HUES6 (cell line): Measurements from ENCODE around the gene RETN.

ENCODE experiments used
- H3K27ac ChIP-seq: 2 replicates; pipeline ENCODE4 v1.7.0; 2013; ENCODE audit warnings: low read depth, mild to moderate bottlenecking, low read length, inconsistent platforms
- H3K27me3 ChIP-seq: 2 replicates; pipeline ENCODE4 v1.6.1; 2013; ENCODE audit warnings: low read length; ENCODE audit not compliant: control insufficient read depth, insufficient read depth
- H3K36me3 ChIP-seq: 2 replicates; pipeline ENCODE4 v1.6.1; 2013; ENCODE audit warnings: low read length; ENCODE audit not compliant: control insufficient read depth, insufficient read depth
- H3K4me1 ChIP-seq: 2 replicates; pipeline ENCODE4 v1.6.1; 2013; ENCODE audit warnings: low read length; ENCODE audit not compliant: control insufficient read depth, insufficient read depth
- H3K4me3 ChIP-seq: 2 replicates; pipeline ENCODE4 v1.5.1; 2013; ENCODE audit warnings: low read depth, low read length
- H3K9ac ChIP-seq: one replicate; pipeline ENCODE4 v1.6.1; 2013; ENCODE audit warnings: mild to moderate bottlenecking, low read length
- H3K9me3 ChIP-seq: 2 replicates; pipeline ENCODE4 v1.6.1; 2013; ENCODE audit warnings: low read depth, low read length; ENCODE audit not compliant: control insufficient read depth, insufficient read depth

Gene RETN

DNA sequence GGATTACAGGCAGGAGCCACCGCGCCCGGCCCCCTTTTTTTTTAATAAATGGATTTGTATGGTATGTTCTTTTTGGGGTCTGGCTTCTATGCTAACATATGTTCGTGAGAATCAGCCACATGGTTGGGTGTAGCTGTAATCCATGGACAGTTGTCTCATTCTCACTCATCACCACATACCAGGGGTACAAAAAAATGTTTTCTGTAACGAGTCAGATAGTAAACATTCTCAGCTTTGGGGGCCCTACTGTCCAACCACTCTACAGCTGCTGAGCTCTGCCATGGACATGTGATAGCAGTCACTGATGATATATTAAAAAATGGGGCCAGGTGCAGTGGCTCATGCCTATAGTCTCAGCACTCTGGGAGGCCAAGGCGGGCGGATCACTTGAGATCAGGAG, 5.1 kb upstream of the RETN start:
- no peak overlapping the region for H3K27ac ChIP-seq
- peaks cover 32% of the 10 kb centered on the region for H3K27me3 ChIP-seq
- H3K36me3 ChIP-seq = no peaks in the 10 kb centered on the region
- no peak overlapping the region for H3K4me3 ChIP-seq
- H3K9me3 ChIP-seq = no peaks in the 10 kb centered on the region
- H3K9ac ChIP-seq = no peak overlapping the region
- no peaks in the 10 kb centered on the region for H3K4me1 ChIP-seq

DNA sequence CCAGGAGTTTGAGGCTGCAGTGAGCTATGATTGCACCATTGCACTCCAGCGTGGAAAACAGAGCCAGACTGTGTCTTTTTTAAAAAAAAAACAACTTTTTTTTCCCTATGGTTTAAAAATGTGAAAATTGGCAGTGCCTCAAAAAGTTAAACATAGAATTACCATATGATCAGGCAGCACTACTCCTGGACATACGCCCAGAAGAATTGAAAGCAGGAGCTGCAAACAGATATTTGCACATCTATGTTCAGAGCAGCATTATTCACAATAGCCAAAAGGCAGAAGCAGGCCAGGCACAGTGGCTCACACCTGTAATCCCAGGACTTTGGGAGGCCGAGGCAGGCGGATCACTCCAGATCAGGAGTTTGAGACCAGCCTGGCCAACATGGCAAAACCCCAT, 3.8 kb upstream of the RETN start:
- H3K4me1 ChIP-seq = peaks cover 3% of the 10 kb centered on the region; the same call in 1 of the 2 replicates
- no peaks in the 10 kb centered on the region for H3K9me3 ChIP-seq
- peaks cover 43% of the 10 kb centered on the region for H3K27me3 ChIP-seq
- H3K36me3 ChIP-seq = no peaks in the 10 kb centered on the region
- no peak overlapping the region for H3K4me3 ChIP-seq
- no peak overlapping the region for H3K9ac ChIP-seq
- no peak overlapping the region for H3K27ac ChIP-seq

DNA sequence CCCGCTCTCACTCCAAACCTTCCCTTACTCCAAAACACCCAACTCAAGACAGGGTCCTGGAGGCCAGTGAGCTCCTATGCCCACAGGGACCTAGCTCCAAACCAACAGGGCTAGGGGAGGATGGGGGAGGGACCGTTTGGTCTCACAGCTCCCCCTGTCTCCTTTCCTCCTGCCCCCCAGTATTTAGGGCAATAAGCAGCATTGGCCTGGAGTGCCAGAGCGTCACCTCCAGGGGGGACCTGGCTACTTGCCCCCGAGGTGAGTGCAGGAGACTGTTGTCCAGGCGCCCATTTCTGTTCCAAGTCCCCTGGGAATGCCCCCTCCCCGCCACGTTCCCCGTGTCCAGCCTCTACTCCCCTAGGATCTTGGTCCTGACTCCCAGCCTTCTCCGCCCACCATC, 792 bp downstream of the RETN start:
- H3K9me3 ChIP-seq = no peaks in the 10 kb centered on the region
- peak overlapping the region; percentile 39 for H3K4me3 ChIP-seq
- H3K4me1 ChIP-seq = peaks cover 7% of the 10 kb centered on the region; the same call in 1 of the 2 replicates
- H3K36me3 ChIP-seq = no peaks in the 10 kb centered on the region
- no peak overlapping the region for H3K9ac ChIP-seq
- H3K27ac ChIP-seq = no peak overlapping the region
- peaks cover 75% of the 10 kb centered on the region for H3K27me3 ChIP-seq

DNA sequence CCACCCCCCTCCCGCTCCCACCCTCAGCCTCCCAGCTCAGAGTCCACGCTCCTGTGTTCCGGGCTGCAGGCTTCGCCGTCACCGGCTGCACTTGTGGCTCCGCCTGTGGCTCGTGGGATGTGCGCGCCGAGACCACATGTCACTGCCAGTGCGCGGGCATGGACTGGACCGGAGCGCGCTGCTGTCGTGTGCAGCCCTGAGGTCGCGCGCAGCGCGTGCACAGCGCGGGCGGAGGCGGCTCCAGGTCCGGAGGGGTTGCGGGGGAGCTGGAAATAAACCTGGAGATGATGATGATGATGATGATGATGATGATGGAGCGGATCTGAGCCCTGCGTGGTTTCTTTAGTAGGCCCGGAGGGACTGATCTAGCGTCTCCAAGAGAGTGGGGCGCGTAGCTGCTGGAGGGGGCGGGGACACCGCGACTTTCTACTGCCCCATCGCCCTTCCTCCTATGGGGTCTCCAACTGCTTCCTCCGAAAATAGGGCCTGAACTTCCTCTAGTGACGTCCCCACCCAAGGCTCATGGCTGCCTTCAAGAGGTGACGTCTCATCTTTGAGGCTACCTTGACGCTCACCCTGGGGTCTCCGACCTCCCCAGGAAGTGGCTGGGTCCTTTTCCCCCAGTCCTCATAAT, 1.4 kb downstream of the RETN start:
- Histone ChIP-seq H3K9me3 (no peaks in the 10 kb centered on the region), H3K4me3 (peak overlapping the region; percentile 55), H3K4me1 (peaks cover 7% of the 10 kb centered on the region; the same call in 1 of the 2 replicates), H3K9ac (no peak overlapping the region), H3K27ac (no peak overlapping the region), H3K27me3 (peaks cover 75% of the 10 kb centered on the region), H3K36me3 (no peaks in the 10 kb centered on the region)

DNA sequence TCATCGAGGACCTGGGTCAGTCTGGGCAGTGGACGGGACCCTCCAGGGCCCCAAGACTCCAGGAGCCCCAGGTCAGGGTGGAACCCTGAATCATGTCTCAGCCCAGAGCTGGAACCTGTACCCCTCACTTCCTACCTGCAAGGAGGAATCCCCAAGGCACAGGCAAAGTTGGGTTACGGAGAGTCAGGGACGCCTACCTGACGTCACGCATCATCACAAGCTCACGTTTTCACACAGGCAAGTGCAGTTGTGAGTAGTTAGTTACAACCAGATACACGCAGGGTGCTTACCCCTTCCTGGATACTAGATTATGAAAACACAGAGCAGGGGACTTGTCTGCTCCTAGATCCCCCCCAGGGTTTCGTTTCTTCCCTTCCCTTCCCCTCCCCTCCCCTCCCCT, 1.9 kb downstream of the RETN start:
- Histone ChIP-seq H3K27me3 (peaks cover 76% of the 10 kb centered on the region), H3K4me3 (peak overlapping the region; percentile 55), H3K4me1 (peaks cover 7% of the 10 kb centered on the region; the same call in 1 of the 2 replicates), H3K27ac (no peak overlapping the region), H3K9me3 (no peaks in the 10 kb centered on the region), H3K9ac (no peak overlapping the region), H3K36me3 (no peaks in the 10 kb centered on the region)

DNA sequence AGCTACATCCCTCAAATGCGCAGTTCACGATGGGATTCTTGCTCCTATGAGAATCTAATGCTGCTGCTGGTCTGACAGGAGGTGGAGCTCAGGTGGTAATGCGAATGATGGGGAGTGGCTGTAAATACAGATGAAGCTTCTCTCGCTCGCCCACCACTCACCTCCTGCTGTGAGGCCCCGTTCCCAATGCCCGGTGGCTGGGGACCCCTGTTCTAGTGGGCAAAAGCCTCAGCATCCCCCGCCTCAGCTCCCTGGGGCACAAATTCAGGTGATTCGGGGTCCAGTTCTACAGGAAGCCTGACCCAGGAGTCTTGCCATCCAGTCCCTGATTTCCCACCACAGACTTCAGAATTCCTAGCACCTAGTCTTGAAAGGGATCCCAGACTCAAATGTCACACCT, 3.7 kb downstream of the RETN start:
- H3K36me3 ChIP-seq = no peaks in the 10 kb centered on the region
- H3K9me3 ChIP-seq = no peaks in the 10 kb centered on the region
- no peak overlapping the region for H3K4me3 ChIP-seq
- H3K9ac ChIP-seq = no peak overlapping the region
- peaks cover 87% of the 10 kb centered on the region for H3K27me3 ChIP-seq
- no peak overlapping the region for H3K27ac ChIP-seq
- H3K4me1 ChIP-seq = peaks cover 8% of the 10 kb centered on the region; the same call in 1 of the 2 replicates

DNA sequence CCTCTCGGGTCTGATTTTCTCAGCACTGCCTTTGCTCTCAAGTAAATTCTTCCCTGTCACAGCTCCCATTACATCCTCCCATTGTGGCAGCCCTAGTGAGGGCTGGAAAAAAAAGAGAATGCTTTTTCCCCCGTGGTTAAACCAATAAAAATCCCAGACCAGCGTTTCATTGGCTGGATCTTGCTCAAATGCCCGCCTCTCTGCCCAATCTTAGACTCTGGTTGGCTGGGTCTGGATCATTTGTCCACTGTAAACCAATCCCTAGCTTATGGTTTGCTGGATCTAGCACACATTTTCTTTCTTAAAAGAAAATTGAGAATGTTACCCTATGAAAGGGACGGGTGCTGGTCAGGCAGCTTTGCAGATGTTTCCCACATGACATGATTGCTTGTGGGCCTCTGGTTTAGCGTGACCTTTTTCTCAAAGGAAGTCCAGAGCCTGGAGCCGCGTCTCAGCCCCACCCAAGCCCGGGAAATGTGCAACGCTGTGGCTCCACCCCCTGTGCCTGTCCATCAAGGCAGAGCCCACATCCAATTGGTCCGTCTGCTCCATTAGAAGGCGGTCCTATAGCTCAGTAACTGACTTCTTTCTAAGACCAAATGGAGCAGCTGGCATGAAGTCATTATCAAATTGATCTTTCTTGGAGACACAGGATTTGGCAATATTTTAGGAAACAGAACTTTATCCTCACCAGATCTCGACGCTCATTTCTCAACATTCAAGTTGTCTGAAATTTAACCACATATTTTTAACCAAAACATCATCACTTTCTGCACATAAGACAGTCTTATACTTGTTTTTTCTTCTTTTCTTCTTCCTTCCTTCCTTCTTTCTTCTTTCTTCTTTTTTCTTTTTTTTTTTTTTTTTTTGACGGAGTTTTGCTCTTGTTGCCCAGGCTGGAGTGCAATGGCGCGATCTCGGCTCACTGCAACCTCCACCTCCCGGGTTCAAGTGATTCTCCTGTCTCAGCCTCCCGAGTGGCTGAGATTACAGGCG, 5.5 kb downstream of the RETN start:
- no peak overlapping the region for H3K9ac ChIP-seq
- H3K27ac ChIP-seq = no peak overlapping the region
- H3K27me3 ChIP-seq = peaks cover 88% of the 10 kb centered on the region
- no peaks in the 10 kb centered on the region for H3K9me3 ChIP-seq
- no peak overlapping the region for H3K4me3 ChIP-seq
- H3K4me1 ChIP-seq = peaks cover 11% of the 10 kb centered on the region; the same call in 1 of the 2 replicates
- no peaks in the 10 kb centered on the region for H3K36me3 ChIP-seq

DNA sequence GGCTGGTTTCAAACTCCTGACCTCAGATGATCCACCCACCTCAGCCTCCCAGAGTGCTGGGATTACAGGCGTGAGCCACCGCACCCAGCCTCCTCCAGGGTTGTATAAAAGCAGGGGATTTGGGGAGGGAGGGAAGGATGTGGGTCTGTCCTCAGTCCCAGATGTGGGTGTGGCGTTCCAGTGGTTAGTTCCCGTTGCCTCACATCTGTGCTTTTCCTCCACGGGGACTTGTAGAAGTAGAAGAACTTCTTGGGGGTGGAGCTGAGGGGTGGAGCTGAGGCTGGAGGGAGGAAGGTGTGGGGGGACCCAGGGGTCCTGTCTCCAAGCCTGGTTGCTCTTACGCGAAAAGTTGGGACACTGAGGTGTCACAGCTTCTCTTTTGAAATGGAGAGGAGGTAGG, 7.5 kb downstream of the RETN start:
- Histone ChIP-seq H3K27me3 (peaks cover 76% of the 10 kb centered on the region), H3K4me3 (no peak overlapping the region), H3K9me3 (no peaks in the 10 kb centered on the region), H3K36me3 (no peaks in the 10 kb centered on the region), H3K4me1 (0 out of 2 replicates have a peak, but pooled peaks cover 4% of the 10 kb centered on the region), H3K27ac (no peak overlapping the region), H3K9ac (no peak overlapping the region)

DNA sequence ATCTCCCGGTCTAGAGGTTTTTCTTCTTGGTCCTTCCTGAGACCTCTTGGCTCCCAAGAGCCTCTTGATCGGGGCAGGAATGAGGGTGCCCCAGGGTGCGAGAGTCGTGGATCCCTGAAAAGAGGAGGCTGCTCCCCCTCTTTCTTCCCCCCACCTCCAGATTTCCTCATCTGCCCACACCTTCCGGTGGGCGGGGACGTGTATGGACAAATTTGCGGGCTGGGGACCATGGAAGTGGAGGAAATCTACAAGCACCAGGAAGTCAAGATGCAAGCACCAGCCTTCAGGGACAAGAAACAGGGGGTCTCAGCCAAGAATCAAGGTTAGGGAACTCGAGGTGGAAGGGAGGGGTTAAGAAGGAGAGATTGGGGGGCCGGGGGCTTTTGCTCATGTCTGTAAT, 8.0 kb downstream of the RETN start, which contains the start of gene MCEMP1:
Gene MCEMP1 (plus strand): TSS at position 237 of the 400 bp plus-strand sequence. CDS start 31 bp downstream, at position 268.
- Histone ChIP-seq H3K9me3 (no peaks in the 10 kb centered on the region), H3K36me3 (no peaks in the 10 kb centered on the region), H3K27me3 (peaks cover 71% of the 10 kb centered on the region), H3K9ac (no peak within 1 kb of the TSS), H3K27ac (no peak within 1 kb of the TSS), H3K4me1 (0 out of 2 replicates have a peak, but pooled peaks cover 4% of the 10 kb centered on the region), H3K4me3 (no peak within 1 kb of the TSS)

DNA sequence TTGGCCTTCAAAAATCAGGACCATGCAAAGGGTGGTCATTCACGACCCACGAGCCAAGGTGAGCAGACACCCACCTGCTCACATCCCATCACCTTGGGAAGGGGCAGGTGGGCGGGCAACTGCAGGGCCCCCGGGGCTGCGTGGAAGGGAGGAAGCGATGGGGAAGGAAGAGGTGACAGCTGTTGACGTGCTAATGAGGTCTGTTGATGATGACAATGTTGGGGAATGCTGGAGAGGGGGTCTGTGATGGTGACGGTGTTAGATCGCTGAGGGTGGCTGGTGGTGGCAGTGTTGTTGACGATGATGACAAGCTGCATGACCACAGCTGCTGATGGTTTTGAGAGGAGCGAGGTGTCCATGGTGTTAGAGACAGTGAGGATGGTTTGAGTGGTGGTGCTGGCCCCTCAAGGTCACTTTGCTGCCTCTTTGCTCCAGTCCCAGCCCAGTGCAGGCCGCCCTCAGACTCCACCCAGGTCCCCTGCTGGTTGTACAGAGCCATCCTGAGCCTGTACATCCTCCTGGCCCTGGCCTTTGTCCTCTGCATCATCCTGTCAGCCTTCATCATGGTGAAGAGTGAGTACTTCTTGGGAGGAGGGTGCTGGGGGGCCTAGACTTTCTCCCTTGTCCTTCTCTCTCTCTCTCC, 8.9 kb downstream of the RETN start:
- peaks cover 5% of the 10 kb centered on the region for H3K36me3 ChIP-seq
- 0 out of 2 replicates have a peak, but pooled peaks cover 4% of the 10 kb centered on the region for H3K4me1 ChIP-seq
- no peak overlapping the region for H3K4me3 ChIP-seq
- H3K9ac ChIP-seq = no peak overlapping the region
- peaks cover 62% of the 10 kb centered on the region for H3K27me3 ChIP-seq
- no peaks in the 10 kb centered on the region for H3K9me3 ChIP-seq
- no peak overlapping the region for H3K27ac ChIP-seq
